Measurements from ENCODE around the gene DKK3. TPM values are rescaled to one million over a fixed set of nuclear protein-coding genes. Genes with fewer than 3 reads are reported as not detected.
"Not testable (repeated sequence)": the region's sequence is repeated elsewhere in the genome, so short reads cannot be mapped to it uniquely, and the experiment has no call there.

The DKK3 gene
- polyA plus RNA-seq, 3 donors: 4.5 to 20.2 (median 7.8) TPM

GRCh38 chr11:12040719-12041118, 32.3 kb upstream of the DKK3 start:
- H3K27ac ChIP-seq (ENCODE audit: low read depth, low read length): not testable (repeated sequence)
- WGBS, 3 donors: 97 to 99% (median 97%) methylated on average over 5 of the region's 5 CpGs

GRCh38 chr11:12032968-12033367, 24.5 kb upstream of the DKK3 start:
- WGBS, 3 donors: 72 to 89% (median 72%) methylated on average over 2 of the region's 2 CpGs
- no peak overlapping the region for H3K27ac ChIP-seq (ENCODE audit: low read depth, low read length)

- no peak overlapping the region for H3K27ac ChIP-seq (ENCODE audit: low read depth, low read length)
- 83 to 86% (median 86%) methylated on average over 4 of the region's 4 CpGs for WGBS, 3 donors
Measured at GRCh38 chr11:12031856-12032544, 23.6 kb upstream of the DKK3 start.

GRCh38 chr11:12029738-12030363, 21.4 kb upstream of the DKK3 start:
- 85 to 88% (median 87%) methylated on average over 5 of the region's 5 CpGs for WGBS, 3 donors
- no peak overlapping the region for H3K27ac ChIP-seq (ENCODE audit: low read depth, low read length)

GRCh38 chr11:12029119-12029518, 20.7 kb upstream of the DKK3 start:
- 84 to 90% (median 88%) methylated on average over 2 of the region's 2 CpGs for WGBS, 3 donors
- H3K27ac ChIP-seq (ENCODE audit: low read depth, low read length): no peak overlapping the region

- 94 to 96% (median 96%) methylated on average over 2 of the region's 2 CpGs for WGBS, 3 donors
- no peak overlapping the region for H3K27ac ChIP-seq (ENCODE audit: low read depth, low read length)
Measured at GRCh38 chr11:12028303-12028702, 19.9 kb upstream of the DKK3 start.

GRCh38 chr11:12026331-12027211, 18.1 kb upstream of the DKK3 start:
- H3K27ac ChIP-seq (ENCODE audit: low read depth, low read length): no peak overlapping the region
- WGBS, 3 donors: 87 to 95% (median 88%) methylated on average over 4 of the region's 4 CpGs

- H3K27ac ChIP-seq (ENCODE audit: low read depth, low read length): no peak overlapping the region
- WGBS, 3 donors: 69 to 87% (median 74%) methylated on average over 4 of the region's 4 CpGs
Measured at GRCh38 chr11:12024254-12024926, 16.0 kb upstream of the DKK3 start.

GRCh38 chr11:12023015-12023414, 14.6 kb upstream of the DKK3 start:
- H3K27ac ChIP-seq (ENCODE audit: low read depth, low read length): no peak overlapping the region
- 88 to 100% (median 89%) methylated on average over 1 of the region's 1 CpG for WGBS, 3 donors

GRCh38 chr11:12020546-12020945, 12.1 kb upstream of the DKK3 start:
- 39 to 72% (median 59%) methylated on average over 2 of the region's 2 CpGs for WGBS, 3 donors
- H3K27ac ChIP-seq (ENCODE audit: low read depth, low read length): no peak overlapping the region

GRCh38 chr11:12019866-12020416, 11.5 kb upstream of the DKK3 start:
- WGBS, 3 donors: 36 to 63% (median 58%) methylated on average over 3 of the region's 3 CpGs
- no peak overlapping the region for H3K27ac ChIP-seq (ENCODE audit: low read depth, low read length)

GRCh38 chr11:12019337-12019736, 10.9 kb upstream of the DKK3 start:
- 47 to 61% (median 58%) methylated on average over 9 of the region's 9 CpGs for WGBS, 3 donors
- no peak overlapping the region for H3K27ac ChIP-seq (ENCODE audit: low read depth, low read length)

GRCh38 chr11:12017865-12018453, 9.5 kb upstream of the DKK3 start:
- no peak overlapping the region for H3K27ac ChIP-seq (ENCODE audit: low read depth, low read length)
- 70 to 82% (median 81%) methylated on average over 3 of the region's 3 CpGs for WGBS, 3 donors

- WGBS, 3 donors: 50 to 68% (median 51%) methylated on average over 5 of the region's 5 CpGs
- no peak overlapping the region for H3K27ac ChIP-seq (ENCODE audit: low read depth, low read length)
Measured at GRCh38 chr11:12017243-12017678, 8.8 kb upstream of the DKK3 start.

GRCh38 chr11:12016246-12016645, 7.8 kb upstream of the DKK3 start:
- H3K27ac ChIP-seq (ENCODE audit: low read depth, low read length): no peak overlapping the region
- WGBS, 3 donors: 82 to 92% (median 87%) methylated on average over 2 of the region's 2 CpGs

- H3K27ac ChIP-seq (ENCODE audit: low read depth, low read length): no peak overlapping the region
Measured at GRCh38 chr11:12015486-12015885, 7.1 kb upstream of the DKK3 start.

- 78 to 83% (median 82%) methylated on average over 3 of the region's 3 CpGs for WGBS, 3 donors
- H3K27ac ChIP-seq (ENCODE audit: low read depth, low read length): no peak overlapping the region
Measured at GRCh38 chr11:12013781-12014180, 5.4 kb upstream of the DKK3 start.

Data from adipose tissue (tissue), 3 donors.